Stimulated activated CD8-positive, alpha-beta memory T cell treated with anti-CD3 and anti-CD28 coated beads, Interleukin-4, amount 100 ng/mL, for 24 hours (primary cell): Measurements from ENCODE around the gene PNRC1.
"Not testable (repeated sequence)": the region's sequence is repeated elsewhere in the genome, so short reads cannot be mapped to it uniquely, and the experiment has no call there.

ENCODE experiments used
- DNase-seq: peaks from one replicate; pipeline ENCODE4 v3.0.0-alpha.2; 2020; ENCODE audit warnings: low read depth

Gene PNRC1

GRCh38 chr6:89059227-89059626 lies 21.3 kb upstream of the PNRC1 start:
- no peak for DNase-seq

- DNase-seq, result no peak
These were observed 16.7 kb upstream of the PNRC1 start for GRCh38 chr6:89063881-89064280.

DNA sequence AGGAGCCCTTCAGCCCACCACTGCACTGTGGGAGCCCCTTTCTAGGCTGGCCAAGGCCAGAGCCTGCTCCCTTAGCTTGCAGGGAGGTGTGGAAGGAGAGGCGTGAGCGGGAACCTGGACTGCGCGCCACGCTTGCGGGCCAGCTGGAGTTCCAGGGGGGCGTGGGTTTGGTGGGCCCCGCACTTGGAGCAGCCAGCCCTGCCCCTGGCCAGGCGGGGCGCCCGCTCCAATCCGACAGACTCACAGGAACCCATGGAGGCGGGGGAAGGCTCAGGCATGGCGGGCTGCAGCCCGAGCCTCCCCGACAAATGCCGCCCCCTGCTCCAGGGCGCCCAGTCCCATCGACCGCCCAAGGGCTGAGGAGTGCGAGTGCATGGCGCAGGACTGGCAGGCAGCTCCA lies 15.6 kb upstream of the PNRC1 start:
- not testable (repeated sequence) for DNase-seq

- DNase-seq, result not testable (repeated sequence)
These were observed 14.4 kb upstream of the PNRC1 start for GRCh38 chr6:89066121-89066520.

GRCh38 chr6:89066940-89067646 lies 13.5 kb upstream of the PNRC1 start:
- DNase-seq, result no peak

GRCh38 chr6:89067796-89068195 lies 12.8 kb upstream of the PNRC1 start:
- no peak for DNase-seq

- DNase-seq, result no peak
These were observed 11.9 kb upstream of the PNRC1 start for GRCh38 chr6:89068695-89069094.

- no peak for DNase-seq
These were observed 10.9 kb upstream of the PNRC1 start for GRCh38 chr6:89069536-89070163.

GRCh38 chr6:89071036-89071435 lies 9.5 kb upstream of the PNRC1 start:
- no peak for DNase-seq

DNA sequence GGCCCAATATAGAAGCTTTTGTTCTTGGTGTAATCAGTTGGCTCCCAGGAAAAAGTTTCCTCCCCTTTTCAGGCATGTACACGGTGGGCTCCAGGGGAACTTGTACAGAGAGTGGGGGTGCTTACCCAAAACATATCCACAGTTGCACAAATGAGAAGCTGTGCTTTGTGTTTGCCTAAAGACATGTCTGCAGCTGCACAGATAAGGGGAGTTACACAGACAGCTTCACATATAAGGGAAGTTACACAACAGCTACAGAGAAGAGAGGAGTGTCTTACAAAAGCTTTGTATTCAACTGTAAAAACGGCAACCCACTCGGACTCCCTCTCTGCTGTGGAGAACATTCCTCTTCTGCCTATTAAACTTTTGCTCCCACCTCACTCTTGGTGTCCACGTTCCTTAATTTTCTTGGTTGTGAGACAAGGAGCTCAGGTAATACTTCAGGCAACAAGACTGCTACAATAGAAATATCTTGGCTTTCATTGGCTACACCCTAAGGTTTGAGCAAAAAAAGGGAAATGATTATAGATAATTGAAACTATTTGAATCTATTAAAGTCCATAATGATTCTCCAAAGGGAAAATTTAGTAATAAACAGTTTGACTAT lies 7.4 kb upstream of the PNRC1 start:
- DNase-seq, result no peak

DNA sequence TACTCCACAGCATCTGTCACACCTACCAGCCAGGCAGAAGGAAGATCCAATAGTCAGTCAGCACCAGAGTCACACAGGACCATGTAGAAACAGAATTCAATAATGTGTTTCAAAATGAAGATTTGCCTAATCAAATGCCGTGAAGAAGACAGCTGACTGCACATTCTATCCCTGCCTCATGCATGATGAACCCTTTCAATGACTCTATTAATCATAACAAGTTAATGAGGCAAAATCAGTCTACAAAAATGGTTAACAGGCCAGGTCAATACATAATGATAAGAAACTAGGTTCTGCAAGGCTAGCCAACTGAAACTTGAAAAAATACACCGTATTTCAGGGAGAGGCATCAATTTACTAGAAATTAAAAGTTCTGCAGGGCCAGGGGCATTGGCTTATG lies 6.7 kb upstream of the PNRC1 start:
- DNase-seq, result no peak

- peak; percentile 15 for DNase-seq
These were observed 878 bp upstream of the PNRC1 start for GRCh38 chr6:89079511-89080234.

DNA sequence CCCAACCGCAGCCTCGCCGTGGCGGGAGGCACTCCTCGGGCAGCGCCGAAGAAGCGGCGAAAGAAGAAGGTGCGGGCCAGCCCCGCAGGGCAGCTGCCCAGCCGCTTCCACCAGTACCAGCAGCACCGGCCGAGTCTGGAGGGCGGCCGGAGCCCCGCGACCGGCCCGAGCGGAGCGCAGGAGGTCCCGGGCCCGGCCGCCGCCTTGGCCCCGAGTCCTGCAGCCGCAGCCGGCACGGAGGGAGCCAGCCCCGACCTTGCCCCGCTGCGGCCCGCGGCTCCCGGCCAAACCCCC lies 525 bp downstream of the PNRC1 start:
- DNase-seq, result no peak

GRCh38 chr6:89081423-89082322 lies 1.1 kb downstream of the PNRC1 start:
- DNase-seq, result peak; percentile 98

- no peak for DNase-seq
These were observed 1.9 kb downstream of the PNRC1 start for GRCh38 chr6:89082486-89082891.

- no peak for DNase-seq
These were observed 4.0 kb downstream of the PNRC1 start for GRCh38 chr6:89084542-89084941.

DNA sequence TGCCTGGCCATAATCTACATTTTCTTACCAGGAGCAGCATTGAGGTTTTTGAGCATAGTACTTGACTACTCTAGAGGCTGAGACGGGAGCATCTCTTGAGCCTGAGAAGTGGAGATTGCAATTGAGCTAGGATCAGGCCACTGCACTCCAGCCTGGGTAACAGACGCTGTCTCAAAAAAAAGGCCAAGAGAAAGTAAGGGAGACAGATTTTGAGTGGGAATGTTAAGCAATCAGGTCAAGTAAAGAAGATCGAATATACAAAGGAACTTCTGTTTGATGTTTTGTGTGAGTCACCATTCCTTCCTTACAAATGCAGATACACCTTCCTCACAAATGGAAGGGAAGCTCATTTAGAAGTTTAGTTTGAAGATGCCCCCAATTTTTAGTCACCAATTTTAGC lies 4.4 kb downstream of the PNRC1 start:
- DNase-seq, result no peak

GRCh38 chr6:89085409-89086205 lies 5.1 kb downstream of the PNRC1 start:
- DNase-seq, result no peak

- DNase-seq, result no peak
These were observed 7.3 kb downstream of the PNRC1 start for GRCh38 chr6:89087881-89088280.

DNA sequence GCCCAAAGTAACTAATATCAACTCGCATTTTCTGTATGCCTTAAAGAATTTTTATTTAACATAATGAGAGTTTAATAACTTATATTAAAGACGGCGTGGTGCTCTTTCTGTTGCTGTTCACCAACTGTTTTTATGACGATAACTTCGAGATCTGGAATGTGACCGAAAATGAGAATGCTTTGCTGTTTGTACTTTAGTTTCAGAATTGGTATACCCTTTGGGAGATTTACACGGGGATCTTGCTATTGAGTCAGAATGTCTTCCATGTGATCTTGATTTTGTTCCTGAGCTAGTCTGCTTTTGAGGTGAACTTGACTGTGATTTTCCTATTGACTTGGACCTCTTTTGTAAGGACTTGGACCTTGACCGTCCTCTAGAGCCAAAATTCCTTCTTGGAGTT lies 17.9 kb downstream of the PNRC1 start:
- no peak for DNase-seq

- no peak for DNase-seq
These were observed 19.6 kb downstream of the PNRC1 start for GRCh38 chr6:89100114-89100513.
